Activated T-helper 1 cell treated with anti-CD3 and anti-CD28 coated beads, Interleukin-12 subunit alpha, Interleukin-12 subunit beta, Interleukin-2, Interleukin-4 antibody, amounts not matched to agents 30 ng/mL and 10 ng/mL and 1 ng/mL, durations not matched to agents 14 hours and 24 hours and 36 hours (primary cell): ENCODE results near the gene NLRC5. TPM values are rescaled to one million over a fixed set of nuclear protein-coding genes. Genes with fewer than 3 reads are reported as not detected.
"Not testable (repeated sequence)": the region's sequence is repeated elsewhere in the genome, so short reads cannot be mapped to it uniquely, and the experiment has no call there.

ENCODE experiments used
- DNase-seq: peaks from one replicate; pipeline ENCODE4 v3.0.0; 2021; ENCODE audit warnings: low spot score
- H3K27ac Mint-ChIP-seq: one replicate; pipeline ENCODE4 v1.8.0; 2021; ENCODE audit warnings: mild to moderate bottlenecking, mixed read lengths
- H3K27me3 Mint-ChIP-seq: one replicate; pipeline ENCODE4 v1.8.0; 2022; ENCODE audit warnings: mild to moderate bottlenecking, moderate library complexity, mixed read lengths; ENCODE audit not compliant: insufficient read depth
- H3K36me3 Mint-ChIP-seq: one replicate; pipeline ENCODE4 v1.8.0; 2021; ENCODE audit warnings: low read depth, mixed read lengths
- H3K4me1 Mint-ChIP-seq: one replicate; pipeline ENCODE4 v1.8.0; 2021; ENCODE audit warnings: low read depth, mixed read lengths
- H3K4me3 Mint-ChIP-seq: one replicate; pipeline ENCODE4 v1.8.0; 2021; ENCODE audit warnings: mild to moderate bottlenecking, moderate library complexity, mixed read lengths
- H3K9me3 Mint-ChIP-seq: one replicate; pipeline ENCODE4 v1.8.0; 2021; ENCODE audit warnings: mixed read lengths
- intact Hi-C: fragments of 100-400 bp; cut with micrococcal nuclease; formaldehyde crosslinking; loops from one replicate; pipeline ENCODE4 v1.15.1; 2024
- total RNA-seq: library from RNA; stranded (reverse); gene quantifications from 2 replicates; pipeline ENCODE4 v1.2.3, GENCODE V29; 2022

NLRC5 gene
- total RNA-seq, 1 donor from 2014 or later: 175 TPM

DNA sequence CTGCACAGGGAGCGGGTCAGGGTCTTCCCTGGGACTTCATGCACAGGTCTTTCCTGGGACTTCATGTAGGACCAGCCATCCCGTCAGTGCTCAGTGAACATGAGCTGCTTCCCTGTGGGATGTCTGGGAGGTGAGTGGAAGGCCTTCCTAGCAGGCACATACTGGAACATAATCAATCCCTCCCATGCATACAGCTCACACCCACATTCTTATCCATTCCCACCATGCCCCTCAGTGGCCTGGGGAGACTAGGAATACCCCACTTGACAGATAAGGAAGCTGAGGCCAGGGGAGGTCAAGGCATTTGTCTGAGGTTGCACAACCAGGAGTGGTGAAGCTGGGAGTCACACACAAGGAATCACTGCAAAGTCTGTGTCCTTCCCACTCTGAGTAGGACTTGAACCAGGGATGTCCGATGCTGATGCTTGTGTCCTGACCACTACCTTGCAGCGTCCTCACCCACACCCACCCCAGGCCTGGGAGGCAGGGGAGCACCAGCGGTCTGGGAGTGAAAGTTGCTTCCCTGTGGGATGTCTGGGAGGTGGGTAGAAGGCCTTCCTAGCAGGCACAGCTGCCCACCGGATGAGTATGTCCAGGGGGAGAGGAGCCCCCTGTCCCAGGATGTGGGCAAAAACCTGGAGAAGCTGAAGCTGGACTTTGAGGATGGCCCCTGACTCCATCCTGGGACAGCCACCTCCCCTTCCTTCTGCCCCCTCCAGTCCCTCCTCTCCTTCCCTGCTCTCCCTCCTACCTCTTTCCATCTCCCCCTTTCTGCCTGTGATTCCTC lies 1.0 kb upstream of the NLRC5 start:
- intact Hi-C loops: no loop called here
- Mint-ChIP-seq H3K4me3 (peak overlapping the region; percentile 97), H3K27ac (peak overlapping the region; percentile 97), H3K9me3 (no peaks in the 10 kb centered on the region), H3K4me1 (peaks cover 79% of the 10 kb centered on the region), H3K27me3 (no peaks in the 10 kb centered on the region), H3K36me3 (peaks cover 53% of the 10 kb centered on the region)
- no peak for DNase-seq

DNA sequence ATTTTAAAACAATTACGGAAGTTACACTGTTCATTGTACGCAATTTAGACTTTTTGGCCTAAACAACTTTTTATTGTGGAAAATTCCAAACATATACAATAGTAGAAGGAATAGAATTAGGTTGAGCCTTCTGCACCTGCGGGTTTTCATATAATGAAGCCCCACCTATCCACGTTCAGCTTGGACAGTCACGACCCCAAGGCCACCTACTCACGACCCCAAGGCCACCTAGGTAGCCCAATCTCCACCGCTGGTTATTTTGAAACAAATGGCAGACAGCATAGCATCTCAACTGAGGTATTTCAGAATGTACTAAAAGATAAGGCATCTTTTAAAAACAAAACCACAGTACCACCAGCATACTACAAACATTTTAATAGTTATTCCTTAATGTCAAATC lies 631 bp downstream of the NLRC5 start:
- no peaks in the 10 kb centered on the region for H3K27me3 Mint-ChIP-seq
- intact Hi-C loops: loop anchor here (1.0 to 2.0 kb wide), 6 partner anchors 10 to 196 kb away; partner anchors contain the start of genes HERPUD1, PSME3IP1 and RSPRY1
- no peaks in the 10 kb centered on the region for H3K9me3 Mint-ChIP-seq
- H3K4me1 Mint-ChIP-seq: peaks cover 80% of the 10 kb centered on the region
- peaks cover 54% of the 10 kb centered on the region for H3K36me3 Mint-ChIP-seq
- peak overlapping the region; percentile 97 for H3K27ac Mint-ChIP-seq
- DNase-seq: no peak
- H3K4me3 Mint-ChIP-seq: peak overlapping the region; percentile 97

DNA sequence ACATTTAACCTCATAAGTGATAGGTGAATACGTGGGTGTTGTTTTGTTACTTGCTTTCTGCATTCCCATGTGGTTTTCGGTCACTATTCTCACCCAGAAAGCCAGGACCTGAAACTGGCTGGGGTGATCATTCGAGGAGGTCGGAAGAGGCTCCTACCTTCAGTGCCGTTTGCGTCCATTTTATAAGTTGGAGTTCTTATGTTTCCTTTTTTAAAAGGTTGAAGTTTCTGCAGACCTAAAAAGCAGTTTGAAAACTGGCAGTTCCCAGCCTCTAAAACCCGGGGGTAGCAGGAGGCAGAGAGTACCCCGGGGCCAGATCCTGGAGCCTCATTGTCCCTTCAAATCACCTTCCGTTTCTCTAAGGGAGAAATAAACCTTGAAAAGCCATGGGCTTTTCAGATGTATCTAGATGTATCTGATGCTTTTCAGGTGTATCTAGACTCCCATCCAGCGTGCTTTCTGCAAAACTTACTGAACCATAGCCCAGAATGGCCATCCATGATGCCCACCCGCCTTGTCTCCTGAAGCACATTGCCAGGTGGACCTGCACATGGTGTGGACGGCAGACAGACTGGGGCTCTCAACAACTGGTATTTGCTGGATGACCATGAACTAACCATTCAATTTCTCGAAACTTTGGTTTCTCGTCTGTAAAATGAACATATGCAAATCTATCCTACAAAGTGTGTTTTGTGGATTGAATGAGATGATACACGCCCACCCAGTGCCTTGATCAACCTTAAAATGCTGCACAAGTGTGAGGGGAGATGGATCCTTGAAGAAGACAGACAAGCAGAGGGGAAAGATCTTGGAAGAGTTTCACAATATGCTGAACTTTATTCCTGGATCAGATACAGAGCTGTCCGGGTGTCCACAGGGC lies 1.3 kb downstream of the NLRC5 start:
- Mint-ChIP-seq H3K36me3 (peaks cover 53% of the 10 kb centered on the region), H3K4me3 (peak overlapping the region; percentile 97), H3K9me3 (no peaks in the 10 kb centered on the region), H3K27ac (peak overlapping the region; percentile 97), H3K4me1 (peaks cover 79% of the 10 kb centered on the region), H3K27me3 (no peaks in the 10 kb centered on the region)
- intact Hi-C loops: loop anchor here (1.0 to 2.0 kb wide), 4 partner anchors 10 to 58 kb away; partner anchors contain the start of gene HERPUD1
- no peak for DNase-seq

DNA sequence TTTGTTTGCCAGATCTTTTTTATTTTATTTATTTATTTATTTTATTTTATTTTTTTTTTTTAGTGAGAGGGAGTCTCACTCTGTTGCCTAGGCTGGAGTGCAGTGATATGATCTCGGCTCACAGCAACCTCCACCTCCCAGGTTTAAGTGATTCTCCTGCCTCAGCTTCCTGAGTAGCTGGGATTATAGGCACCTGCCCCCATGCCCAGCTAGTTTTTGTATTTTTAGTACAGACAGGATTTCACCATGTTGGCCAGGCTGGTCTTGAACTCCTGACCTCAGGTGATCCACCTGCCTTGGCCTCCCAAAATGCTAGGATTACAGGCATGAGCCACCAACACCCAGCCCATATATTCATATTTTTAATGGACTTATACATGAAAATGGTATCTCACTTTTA lies 3.1 kb downstream of the NLRC5 start:
- H3K27me3 Mint-ChIP-seq, H3K27ac Mint-ChIP-seq, intact Hi-C loops, DNase-seq, H3K9me3 Mint-ChIP-seq: not testable (repeated sequence)
- H3K4me3 Mint-ChIP-seq: peak overlapping the region; percentile 97
- H3K4me1 Mint-ChIP-seq: peaks cover 77% of the 10 kb centered on the region
- H3K36me3 Mint-ChIP-seq: peaks cover 58% of the 10 kb centered on the region

DNA sequence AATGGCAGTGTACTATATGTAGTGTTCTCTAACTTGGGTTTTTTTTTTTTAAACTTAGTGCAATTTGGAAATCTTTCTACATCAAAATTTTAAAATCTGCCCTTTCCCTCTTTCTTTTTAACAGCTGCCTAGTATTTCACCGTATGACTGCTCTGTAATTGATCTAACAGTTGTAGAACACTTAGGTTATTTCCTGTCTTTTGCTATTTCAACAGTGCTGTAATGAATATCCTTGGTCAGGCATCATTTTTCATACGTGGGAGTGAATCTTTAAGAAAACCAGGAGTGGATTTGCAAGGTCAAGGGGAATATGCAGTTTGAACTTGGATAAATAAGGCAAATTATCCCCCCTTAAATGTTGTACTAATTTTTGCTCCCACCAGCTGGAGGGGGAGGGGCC lies 3.8 kb downstream of the NLRC5 start:
- no peaks in the 10 kb centered on the region for H3K9me3 Mint-ChIP-seq
- no peak for DNase-seq
- H3K27me3 Mint-ChIP-seq: no peaks in the 10 kb centered on the region
- peak overlapping the region; percentile 52 for H3K27ac Mint-ChIP-seq
- peak overlapping the region; percentile 59 for H3K4me3 Mint-ChIP-seq
- peaks cover 77% of the 10 kb centered on the region for H3K4me1 Mint-ChIP-seq
- intact Hi-C loops: no loop called here
- H3K36me3 Mint-ChIP-seq: peaks cover 51% of the 10 kb centered on the region

DNA sequence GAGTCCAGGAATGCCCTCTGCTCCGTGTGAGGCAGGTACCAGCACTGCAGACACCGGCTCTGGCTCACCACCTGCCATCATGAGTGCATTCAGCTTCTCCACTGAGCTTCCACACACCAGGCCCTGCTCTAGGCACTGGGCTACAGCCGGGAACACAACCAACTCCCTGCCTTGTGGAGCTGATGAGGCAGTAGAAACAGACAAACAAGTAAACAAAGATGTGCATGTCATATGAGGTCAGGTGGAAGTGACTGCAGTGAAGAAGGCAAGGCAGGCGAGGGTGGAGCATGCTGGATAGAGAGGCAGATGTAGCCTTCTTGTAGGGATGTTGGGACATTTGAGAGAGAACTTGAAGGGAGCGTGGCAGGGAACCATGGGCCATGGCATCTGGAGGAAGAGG lies 5.0 kb downstream of the NLRC5 start:
- Mint-ChIP-seq H3K36me3 (peaks cover 45% of the 10 kb centered on the region), H3K27me3 (no peaks in the 10 kb centered on the region), H3K27ac (peak overlapping the region; percentile 64), H3K9me3 (no peaks in the 10 kb centered on the region), H3K4me3 (peak overlapping the region; percentile 62), H3K4me1 (peaks cover 79% of the 10 kb centered on the region)
- DNase-seq: no peak
- intact Hi-C loops: no loop called here

DNA sequence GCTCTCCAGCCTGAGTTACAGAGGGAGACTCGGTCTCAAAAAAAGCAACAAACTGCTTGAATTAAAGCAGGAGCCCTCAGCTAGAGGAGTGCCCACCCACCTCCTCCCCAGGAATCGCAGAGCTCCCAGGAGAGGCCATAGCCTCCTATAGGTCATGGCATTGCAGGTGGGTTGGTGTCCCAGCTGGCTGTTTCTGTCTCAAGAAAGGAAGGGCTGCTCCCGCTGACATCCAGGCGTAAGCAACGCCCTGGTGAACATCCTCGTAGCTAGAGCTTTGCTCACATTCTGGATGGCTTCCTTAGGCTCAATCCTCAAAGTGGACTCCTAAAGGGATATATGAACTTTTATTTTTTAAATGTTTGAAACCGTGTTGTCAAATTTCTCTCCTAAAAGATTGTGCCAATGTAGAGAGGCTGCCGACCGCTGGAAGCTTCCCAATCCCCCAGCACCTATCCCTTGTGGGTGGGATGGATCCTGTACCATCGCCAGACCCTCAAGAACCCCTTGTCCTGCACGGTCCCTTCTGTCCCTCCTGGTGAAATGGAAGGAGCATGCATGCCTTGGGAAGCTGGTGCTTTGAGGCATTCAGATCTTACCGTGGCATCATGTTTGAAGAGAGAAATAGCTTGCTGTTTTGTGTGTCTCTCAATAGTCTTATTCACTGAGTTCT lies 5.9 kb downstream of the NLRC5 start:
- no peaks in the 10 kb centered on the region for H3K27me3 Mint-ChIP-seq
- peak overlapping the region; percentile 36 for H3K4me3 Mint-ChIP-seq
- peaks cover 85% of the 10 kb centered on the region for H3K4me1 Mint-ChIP-seq
- H3K36me3 Mint-ChIP-seq: peaks cover 42% of the 10 kb centered on the region
- intact Hi-C loops: no loop called here
- no peak for DNase-seq
- no peaks in the 10 kb centered on the region for H3K9me3 Mint-ChIP-seq
- peak overlapping the region; percentile 60 for H3K27ac Mint-ChIP-seq

DNA sequence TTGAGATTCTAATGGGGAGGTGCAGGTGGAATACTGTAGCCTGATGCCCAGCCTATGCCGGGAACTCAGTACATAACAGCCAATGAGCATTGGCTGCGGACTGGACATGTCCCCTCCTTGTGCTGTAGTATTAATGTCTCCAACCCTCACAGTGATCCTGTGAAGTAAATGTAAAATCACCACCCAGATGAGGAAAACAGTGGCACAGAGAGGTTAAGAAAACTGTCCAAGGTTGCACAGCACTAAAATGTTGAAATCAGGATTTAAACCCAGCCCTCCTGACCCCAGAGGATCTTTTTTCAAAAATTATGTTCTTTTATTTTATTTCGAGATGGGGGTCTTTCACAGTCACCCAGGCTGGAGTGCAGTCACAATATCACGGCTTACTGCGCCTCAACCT lies 7.9 kb downstream of the NLRC5 start:
- H3K4me3 Mint-ChIP-seq: no peak overlapping the region
- peaks cover 39% of the 10 kb centered on the region for H3K36me3 Mint-ChIP-seq

DNA sequence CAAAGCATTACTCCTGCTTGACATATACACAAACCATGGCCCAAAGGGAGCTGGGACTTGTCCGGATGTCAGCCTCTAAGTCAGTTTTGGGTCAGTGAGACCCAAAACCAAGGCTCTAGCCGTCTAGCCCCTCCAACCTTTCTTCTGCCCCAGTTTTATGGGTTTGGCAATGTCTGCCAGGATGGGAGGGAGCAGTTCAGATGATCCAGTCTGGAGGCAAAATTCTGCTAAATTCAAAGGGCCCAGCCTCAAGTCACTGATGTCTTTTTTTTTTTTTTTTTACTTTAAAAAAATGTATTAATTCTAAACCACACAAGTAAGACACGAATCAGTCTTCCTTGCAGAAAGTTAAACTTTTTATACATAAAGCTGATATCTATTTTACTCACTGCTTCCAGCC lies 8.6 kb downstream of the NLRC5 start:
- intact Hi-C loops: no loop called here
- DNase-seq: no peak
- Mint-ChIP-seq H3K9me3 (no peaks in the 10 kb centered on the region), H3K4me3 (no peak overlapping the region), H3K4me1 (peaks cover 87% of the 10 kb centered on the region), H3K27me3 (no peaks in the 10 kb centered on the region), H3K36me3 (peaks cover 41% of the 10 kb centered on the region), H3K27ac (peak overlapping the region; percentile 91)

More for the DNA sequence above, 7.9 kb downstream of the NLRC5 start:
- DNase-seq: no peak
- intact Hi-C loops: no loop called here
- Mint-ChIP-seq H3K27me3 (no peaks in the 10 kb centered on the region), H3K9me3 (no peaks in the 10 kb centered on the region), H3K4me1 (peaks cover 84% of the 10 kb centered on the region), H3K27ac (peak overlapping the region; percentile 91)

DNA sequence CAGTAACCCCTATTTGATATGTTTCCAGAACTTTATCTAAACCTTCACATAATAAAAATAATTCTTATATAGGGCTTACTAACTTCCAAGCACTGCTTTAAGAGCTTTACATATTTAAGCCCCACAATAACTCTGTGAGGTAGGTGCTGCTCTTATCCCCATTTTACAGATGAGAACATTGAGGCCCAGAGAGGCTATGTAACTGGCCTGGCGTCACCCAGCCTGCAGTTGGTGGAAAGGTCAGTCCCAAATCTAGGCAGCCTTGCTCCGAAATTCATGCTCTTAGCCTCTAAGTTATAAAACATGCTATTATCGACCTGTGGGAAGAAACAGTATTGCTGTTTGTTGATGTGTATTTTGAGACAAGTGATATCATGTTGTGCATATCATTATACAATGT lies 9.0 kb downstream of the NLRC5 start:
- intact Hi-C loops: no loop called here
- Mint-ChIP-seq H3K36me3 (peaks cover 37% of the 10 kb centered on the region), H3K4me3 (no peak overlapping the region), H3K27me3 (no peaks in the 10 kb centered on the region), H3K4me1 (peaks cover 86% of the 10 kb centered on the region), H3K9me3 (no peaks in the 10 kb centered on the region), H3K27ac (peak overlapping the region; percentile 91)
- DNase-seq: no peak

DNA sequence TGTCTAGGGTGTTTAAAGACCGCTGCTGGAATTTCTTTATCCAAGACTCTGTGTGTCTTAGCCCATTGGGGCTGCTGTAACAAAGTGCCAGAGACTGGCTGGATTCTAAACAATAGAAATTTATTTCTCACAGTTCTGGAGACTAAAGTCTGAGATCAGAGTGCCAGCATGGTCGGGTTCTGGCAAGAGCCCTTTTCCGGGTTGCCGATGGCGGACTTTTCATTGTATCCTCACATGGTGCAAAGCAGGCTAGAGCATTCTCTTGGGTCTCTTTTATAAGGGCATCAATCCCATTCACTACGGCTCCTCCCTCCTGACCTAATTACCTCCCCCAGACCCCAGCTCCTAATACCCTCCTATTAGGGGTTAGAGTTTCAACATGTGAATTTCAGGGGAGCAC lies 9.5 kb downstream of the NLRC5 start:
- Mint-ChIP-seq H3K4me1 (peaks cover 86% of the 10 kb centered on the region), H3K27ac (peak overlapping the region; percentile 91), H3K9me3 (no peaks in the 10 kb centered on the region), H3K36me3 (peaks cover 36% of the 10 kb centered on the region), H3K27me3 (no peaks in the 10 kb centered on the region), H3K4me3 (peak overlapping the region; percentile 20)
- intact Hi-C loops: no loop called here
- DNase-seq: no peak

DNA sequence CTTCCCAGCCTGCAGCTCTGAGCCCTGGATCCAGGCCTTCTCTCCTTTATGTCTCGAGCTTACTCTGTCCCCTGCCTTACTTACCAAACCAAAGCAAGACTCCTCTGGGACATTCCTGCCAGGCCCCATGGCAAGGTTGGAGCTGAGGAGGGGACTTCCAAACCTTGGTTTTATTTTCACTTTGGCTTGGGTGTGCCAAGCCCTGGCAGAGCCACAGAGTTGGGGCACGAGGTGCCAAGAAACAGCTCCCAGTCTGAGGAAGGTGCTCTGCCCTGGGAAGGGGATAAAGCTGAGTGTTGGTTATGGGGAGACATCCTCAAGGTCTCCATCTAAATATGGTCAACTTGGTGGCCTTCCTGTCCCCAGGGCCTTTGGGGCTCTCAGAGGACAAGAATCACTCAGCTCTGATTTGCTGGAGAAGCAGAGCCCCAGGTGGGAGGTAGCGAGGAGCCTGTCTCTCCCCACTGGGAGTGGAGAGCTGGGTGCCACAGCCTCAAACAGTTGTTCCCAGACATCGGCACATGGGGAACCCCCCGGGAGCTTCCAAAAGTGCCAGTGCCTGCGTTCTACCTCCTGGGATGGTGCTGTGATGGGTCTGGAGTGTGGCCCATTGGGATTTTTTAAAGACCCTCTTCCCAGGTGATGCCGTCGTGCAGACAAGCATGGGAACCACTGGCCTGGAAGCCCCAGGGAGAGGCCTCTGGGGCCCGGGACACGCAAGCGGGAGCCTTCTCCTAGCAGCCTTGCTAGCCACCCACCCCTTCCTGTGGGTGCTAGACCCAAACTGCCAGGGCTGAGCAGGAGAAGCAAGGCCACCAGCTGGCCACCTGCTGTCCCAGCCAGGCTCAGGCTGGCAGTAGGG lies 10.3 kb downstream of the NLRC5 start:
- Mint-ChIP-seq H3K4me1 (peaks cover 86% of the 10 kb centered on the region), H3K27me3 (no peaks in the 10 kb centered on the region), H3K27ac (peak overlapping the region; percentile 91), H3K4me3 (peak overlapping the region; percentile 54), H3K36me3 (peaks cover 39% of the 10 kb centered on the region), H3K9me3 (no peaks in the 10 kb centered on the region)
- no peak for DNase-seq
- intact Hi-C loops: loop anchor here (1.0 kb wide), 2 partner anchors 9 to 15 kb away; no protein-coding TSS in a partner anchor
